NCI-H2081 (cell line): Measurements from ENCODE around the gene SLX4IP.

Experiments used
- DNase-seq, 2 experiments: peaks; one replicate each; lab custom pipeline; 2025; lab: John Stamatoyannopoulos, UW

Gene SLX4IP

DNA sequence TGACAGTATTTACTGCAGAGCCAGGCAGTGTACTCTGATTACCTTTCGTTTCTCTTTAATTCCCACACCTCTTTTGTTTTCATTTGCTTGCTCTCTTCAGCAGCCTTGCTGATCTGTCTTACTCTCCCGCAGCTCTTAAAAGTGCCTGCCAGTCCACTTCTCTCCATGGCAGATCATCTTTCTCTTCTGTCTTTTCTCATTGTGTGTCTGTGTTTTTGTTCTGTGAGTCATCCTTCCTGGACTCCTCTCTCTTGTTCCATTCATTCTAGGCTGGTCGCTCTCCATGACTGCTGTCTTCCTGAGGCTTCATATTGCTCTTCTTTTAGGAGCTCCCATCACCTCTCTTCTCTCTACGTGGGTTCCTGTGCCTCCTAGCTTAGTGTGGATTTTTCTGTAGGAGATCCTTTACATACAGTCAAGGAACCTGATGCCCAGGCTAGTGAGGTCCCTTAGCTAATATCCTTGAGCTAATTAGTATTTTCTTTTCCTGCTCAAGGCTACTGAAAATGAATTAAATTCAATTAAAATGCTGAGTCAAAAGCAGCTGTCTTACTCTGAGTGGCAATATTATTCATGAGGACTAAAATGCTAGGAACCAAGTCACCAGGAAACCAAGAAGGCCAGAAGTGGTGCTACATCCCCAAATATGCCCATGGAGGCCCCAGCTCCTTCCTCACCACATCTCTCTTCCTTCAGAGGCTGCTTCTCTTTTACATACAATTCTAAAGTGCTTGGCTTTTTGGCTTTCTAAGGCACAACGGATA lies 86.1 kb downstream of the SLX4IP start:
- DNase-seq: no peak

- no peak for DNase-seq
Measured at GRCh38 chr20:10521836-10522235, 86.7 kb downstream of the SLX4IP start.

GRCh38 chr20:10522328-10522727 lies 87.2 kb downstream of the SLX4IP start:
- DNase-seq: no peak

DNA sequence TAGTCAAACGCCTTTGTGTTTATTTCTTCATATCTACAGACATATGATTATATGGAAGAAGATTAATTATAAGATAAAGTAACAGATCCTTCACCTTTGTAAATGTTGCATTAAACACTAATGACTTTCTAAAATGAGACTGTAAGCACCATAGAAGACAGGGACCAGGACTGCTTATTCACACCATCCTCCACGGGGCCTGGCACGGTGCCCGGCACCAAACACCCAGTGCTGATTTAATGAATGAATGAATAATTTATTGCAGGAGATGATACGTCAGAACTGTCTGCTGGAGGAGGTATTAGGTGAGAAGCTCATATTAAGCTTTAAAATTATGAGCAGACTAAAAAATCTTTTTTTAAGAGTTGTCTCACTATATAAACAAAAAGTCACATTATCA lies 88.3 kb downstream of the SLX4IP start:
- peak; percentile 15 to 62 for DNase-seq

- DNase-seq: peak; percentile 37 to 69
Measured at GRCh38 chr20:10524034-10524476, 89.0 kb downstream of the SLX4IP start.

- no peak for DNase-seq
Measured at GRCh38 chr20:10524643-10525042, 89.5 kb downstream of the SLX4IP start.

- DNase-seq: no peak
Measured at GRCh38 chr20:10527781-10528180, 92.7 kb downstream of the SLX4IP start.

GRCh38 chr20:10530883-10531282 lies 95.8 kb downstream of the SLX4IP start:
- no peak for DNase-seq

DNA sequence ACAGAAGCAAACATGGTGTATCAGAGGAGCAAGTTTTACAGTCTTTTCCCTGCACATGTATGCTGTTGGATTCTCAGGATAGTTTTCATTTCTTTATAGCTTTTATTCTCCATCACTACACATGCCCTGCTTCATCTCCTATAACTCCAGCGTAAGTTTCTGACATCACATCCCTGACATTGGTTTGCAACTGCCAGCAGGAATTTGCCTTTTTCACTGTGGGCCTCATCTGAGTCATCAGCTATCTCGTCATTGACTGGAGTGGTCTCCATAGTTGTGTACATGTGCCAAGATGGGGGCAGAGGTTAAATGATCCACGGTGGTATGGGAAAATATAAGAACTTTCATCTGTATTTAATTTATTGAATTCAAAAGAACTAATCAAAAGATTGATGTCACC lies 96.7 kb downstream of the SLX4IP start:
- DNase-seq: no peak

DNA sequence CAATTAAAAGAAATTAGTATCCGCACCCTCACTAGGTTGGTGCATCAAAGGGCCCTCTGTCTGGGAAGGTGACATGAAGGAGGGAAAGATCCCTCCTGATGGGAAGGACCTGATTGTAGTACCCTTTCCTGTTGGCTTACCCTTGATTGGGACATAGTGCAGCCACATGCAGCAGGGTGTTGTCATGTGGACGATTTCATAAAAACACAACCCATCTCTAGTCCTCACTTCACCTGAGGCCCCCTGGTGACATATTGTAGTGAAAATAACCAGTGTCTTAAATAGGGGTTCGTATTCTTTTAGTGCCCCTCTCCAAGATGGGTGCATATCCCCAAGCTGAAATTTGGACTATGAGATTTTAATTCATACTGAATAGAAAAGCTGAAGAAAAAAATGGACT lies 97.3 kb downstream of the SLX4IP start:
- DNase-seq: no peak

- peak; percentile 54 to 56 for DNase-seq
Measured at GRCh38 chr20:10536531-10536930, 101.4 kb downstream of the SLX4IP start.

- DNase-seq: no peak
Measured at GRCh38 chr20:10537850-10538480, 102.9 kb downstream of the SLX4IP start.

DNA sequence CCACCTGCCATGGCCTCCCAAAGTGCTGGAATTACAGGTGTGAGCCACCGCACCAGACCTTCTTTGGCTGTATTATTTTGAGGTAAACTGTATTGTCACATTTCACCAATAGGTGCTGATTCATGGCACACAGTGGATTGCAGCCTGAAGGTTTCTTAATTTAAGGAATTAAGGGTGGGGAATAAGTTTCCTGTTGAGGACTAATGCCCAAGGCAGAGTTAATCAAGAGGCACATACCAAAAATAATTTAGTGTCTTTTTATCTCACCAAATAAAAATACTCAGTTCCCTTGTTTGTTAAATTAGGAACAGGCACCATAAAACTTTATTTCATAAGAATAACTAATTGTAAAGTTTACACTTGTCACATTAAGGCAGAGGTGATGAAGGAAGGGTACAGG lies 103.7 kb downstream of the SLX4IP start:
- DNase-seq: no peak

GRCh38 chr20:10539818-10540553 lies 104.9 kb downstream of the SLX4IP start:
- no peak for DNase-seq

DNA sequence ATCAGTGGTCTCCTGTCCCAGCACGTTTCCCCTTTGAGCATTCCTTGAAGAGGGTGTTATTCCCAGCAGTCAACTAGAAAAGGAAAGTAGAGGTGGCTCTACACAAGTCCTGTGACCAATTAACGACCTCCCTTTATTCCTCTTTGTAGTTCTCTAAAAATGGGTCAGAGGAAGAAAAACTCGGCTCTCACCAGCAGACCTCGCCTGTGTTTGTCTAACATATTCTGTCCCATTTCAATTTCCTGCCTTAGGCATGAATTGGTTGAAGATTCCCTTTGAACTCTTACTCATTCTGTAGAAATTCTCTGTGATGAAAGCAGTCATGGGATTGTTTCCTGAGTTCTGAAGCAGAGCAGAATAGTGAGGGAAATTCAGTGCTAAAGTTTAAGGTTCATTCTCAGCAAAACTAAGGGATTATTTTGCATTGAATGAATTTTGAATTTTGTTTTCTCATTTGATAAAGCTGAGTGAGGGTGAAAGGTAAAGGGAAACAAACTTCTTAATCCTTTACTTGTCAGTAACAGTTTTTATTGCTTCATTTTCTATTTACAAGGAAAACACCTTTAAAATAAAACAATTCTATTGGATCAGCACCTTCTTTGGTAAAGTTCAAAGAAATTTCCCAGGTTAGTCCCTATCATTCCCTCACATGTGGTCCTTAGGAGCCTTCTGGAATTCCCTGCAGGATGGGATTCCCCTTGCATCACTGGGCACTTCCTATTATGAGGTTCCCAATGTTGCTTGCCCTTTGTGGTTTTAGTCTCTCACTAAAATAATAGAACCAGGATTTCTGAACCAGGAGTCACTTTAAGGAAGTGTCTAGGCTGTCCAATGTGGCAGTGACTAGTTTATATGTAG lies 105.8 kb downstream of the SLX4IP start:
- DNase-seq: no peak

DNA sequence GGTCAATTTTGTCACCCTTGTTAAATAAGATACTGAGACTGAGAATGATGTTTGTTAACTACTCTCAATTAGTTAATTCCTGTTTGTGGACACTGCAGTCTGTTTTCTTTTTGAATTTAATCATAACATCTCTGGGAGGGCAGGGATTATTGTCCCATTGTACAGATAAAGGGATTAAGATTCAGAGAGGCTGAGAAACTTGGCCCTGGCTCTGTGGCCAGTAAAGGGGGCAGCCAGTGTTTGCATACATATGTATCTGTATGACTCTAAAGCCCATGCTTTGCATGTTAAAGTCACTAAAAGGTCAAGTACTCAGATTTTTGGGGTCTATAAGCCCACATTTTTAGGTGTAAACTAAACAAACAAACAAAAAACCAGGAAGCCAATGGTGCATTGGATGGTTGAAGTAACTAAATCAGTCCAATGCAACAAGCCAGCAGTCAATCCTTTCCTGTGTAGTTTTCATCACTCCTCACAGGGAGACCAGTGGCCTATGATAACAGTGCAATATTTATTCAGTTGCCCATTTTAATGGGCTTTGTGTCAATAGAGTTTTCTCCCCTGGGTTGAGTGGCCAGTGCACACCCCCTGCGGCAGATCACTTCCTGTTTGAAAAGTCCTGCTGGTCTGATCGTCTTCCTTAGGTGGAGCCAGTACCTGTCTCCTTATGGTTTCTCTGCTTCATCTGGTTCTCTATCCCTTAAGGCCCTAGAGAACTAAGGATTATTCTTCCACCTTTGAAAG lies 106.7 kb downstream of the SLX4IP start:
- peak; percentile 49 to 78 for DNase-seq

DNA sequence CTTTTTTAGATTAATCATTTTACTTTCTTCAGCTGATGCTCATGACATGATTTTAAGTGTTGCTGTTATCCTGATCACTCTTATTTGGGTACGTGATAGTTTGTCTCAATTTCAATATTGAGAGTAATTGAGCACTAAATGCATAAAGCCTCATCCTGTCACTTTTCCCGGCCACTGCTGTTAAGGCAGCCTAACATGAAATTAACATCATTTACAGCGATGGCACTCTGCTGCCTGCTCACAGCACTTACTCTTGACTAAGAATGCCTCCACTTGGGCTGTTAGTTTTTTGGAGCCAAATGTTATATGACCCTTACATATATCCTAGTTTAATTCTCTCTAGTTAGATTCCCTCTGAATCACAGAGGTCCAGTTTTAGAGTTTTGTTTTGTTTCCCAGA lies 107.3 kb downstream of the SLX4IP start:
- peak in 1 of 2 experiments; percentile 16 for DNase-seq

- DNase-seq: no peak
Measured at GRCh38 chr20:10543480-10543879, 108.4 kb downstream of the SLX4IP start.

DNA sequence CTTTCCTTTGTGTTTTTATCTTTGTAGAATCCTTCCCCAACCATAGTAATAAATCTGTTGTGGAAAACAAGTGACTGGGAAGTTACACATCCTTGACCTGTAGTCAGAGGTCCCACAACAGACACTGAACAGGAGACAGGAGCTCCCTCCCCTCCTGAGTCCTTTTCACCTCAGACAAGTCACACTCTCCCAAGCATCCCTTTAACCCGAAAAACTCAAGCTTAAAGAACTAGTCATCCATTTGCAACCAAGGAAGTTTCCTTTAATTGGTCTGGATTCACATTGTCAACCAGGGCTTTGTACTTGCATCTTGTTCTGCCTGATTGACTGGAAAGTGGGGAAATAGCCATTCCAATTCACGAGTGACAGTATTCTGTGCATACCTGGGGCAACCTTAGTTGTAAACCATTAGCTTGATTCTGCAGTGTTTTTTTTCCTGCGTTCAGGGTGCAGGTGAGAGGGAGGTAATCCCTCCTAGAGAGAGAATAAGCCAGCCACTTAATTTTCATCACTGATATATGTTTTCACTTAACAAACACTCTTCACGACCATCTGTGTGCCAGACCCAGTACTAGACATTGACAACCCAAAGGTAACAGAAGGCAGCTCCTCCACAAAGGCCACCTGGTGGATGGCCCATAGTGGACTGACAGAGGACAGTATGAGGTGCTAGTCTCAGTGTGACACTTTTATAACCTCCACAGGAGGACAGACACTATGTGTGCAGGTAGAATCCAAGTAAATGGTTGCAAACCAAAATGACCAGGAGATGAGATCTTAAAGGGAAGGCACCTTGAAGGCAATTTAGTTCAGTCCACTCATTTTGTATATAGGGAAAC lies 112.4 kb downstream of the SLX4IP start:
- DNase-seq: no peak

- DNase-seq: no peak
Measured at GRCh38 chr20:10549511-10549910, 114.4 kb downstream of the SLX4IP start.
